Stimulated activated CD8-positive, alpha-beta memory T cell treated with anti-CD3 and anti-CD28 coated beads, Interleukin-12 subunit alpha, Interleukin-12 subunit beta, amount 100 ng/mL, for 24 hours (primary cell): Measurements from ENCODE around the gene KAZN.

Experiments used
- DNase-seq: peaks from one replicate; pipeline ENCODE4 v3.0.0-alpha.2; 2020; ENCODE audit errors: extremely low read depth

The KAZN gene

GRCh38 chr1:14647777-14648176, 49.3 kb downstream of the KAZN start:
- DNase-seq, result no peak

- no peak for DNase-seq
These were observed 49.9 kb downstream of the KAZN start for GRCh38 chr1:14648391-14648790.

DNA sequence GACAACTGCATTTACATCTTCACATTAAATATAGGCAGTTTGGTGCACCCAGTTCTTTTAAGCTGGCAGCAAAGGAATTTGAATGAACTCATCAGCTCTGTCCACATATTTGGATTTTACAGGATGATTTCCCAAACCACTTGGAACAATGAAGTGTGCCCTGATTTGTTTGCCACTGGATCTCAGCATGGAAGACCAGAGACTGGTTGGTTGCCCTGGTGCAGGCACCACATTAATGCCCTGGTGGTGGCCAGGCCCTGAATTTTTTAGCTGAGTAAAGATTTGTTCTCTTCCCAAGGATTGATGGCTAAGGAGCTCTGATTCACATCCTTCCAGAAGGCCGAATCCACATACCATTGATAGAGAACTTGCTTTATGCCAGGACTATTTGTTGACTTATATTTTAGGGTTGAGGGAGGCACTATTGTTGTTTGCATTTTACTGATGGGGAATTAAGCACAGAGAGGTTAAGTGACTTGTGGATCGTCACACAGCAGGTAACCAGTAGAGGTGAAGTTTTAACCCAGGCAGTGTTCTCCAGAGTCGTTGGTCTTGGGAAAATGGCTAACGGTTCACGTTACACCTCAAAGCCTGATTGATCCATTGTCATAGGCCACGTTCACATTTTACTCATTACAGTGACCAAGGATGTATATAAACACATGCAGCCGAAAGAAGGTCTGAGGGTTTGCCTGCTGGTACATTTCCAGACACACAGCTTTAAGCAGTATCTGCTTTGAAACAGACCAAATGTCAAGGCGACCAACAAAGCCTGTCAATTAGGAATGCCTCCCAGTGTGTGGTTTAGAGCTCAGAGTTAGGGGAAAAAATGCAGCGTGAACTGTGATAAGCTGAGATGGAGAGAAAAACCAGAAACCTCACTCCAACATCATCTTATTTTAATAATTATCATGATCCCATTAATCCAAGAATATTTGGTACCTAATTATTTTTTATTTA, 50.7 kb downstream of the KAZN start:
- DNase-seq, result no peak

DNA sequence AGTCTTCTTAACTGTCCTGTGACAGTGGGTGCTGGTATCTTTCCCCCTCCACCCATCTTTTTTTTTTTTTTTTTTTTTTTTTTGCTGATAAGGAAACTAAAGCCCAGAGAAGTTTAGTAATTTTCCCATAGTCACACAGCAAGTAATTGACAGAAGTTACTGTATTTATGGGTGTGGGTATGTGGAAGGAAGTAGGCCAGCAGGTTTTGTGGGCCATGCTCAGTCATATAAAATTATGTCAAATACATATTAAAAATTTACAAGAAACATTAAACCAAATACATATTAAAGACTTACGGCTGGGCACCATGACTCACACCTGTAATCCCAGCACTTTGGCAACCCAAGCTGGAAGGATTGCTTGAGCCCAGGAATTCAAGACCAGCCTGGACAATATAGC, 51.5 kb downstream of the KAZN start:
- DNase-seq, result no peak

DNA sequence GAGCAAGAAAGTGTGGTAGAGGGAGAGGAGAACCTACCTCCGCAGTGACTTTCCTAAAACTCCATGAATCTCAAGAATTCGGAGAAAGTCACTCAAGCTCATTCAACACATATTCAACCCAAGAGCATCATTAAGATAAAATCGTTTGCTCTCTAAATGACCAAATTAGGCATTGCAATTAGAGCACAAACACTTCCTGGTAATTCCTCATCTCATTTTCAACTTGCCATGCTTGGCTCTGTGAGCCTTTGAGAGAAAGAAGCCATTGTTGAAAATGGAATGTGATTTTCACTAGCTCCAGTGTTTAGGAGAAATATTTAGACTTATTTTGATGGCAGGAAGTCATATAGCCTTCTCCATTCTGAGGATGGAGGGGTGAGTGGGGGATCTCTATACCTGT, 52.5 kb downstream of the KAZN start:
- DNase-seq, result no peak

DNA sequence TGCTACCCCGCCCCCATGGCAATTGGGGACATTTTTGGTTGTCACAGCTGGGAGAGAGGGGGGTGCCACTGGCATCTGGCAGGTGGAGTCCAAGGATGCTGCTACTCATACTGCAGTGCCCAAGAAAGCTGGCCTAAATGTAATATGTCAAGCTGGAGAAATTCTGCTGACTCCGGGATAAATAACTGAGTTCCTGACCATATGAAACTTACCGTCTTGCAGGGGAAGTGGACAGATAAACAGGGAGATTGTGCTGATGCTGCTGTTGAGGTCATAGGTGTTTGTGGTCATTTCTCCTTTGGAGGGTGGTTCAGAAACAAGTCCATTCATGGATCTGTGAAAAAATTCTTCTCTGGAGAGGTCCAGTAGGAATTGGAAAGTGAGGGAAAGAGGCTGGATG, 54.4 kb downstream of the KAZN start:
- DNase-seq, result no peak

GRCh38 chr1:14653461-14653960, 55.0 kb downstream of the KAZN start:
- no peak for DNase-seq

DNA sequence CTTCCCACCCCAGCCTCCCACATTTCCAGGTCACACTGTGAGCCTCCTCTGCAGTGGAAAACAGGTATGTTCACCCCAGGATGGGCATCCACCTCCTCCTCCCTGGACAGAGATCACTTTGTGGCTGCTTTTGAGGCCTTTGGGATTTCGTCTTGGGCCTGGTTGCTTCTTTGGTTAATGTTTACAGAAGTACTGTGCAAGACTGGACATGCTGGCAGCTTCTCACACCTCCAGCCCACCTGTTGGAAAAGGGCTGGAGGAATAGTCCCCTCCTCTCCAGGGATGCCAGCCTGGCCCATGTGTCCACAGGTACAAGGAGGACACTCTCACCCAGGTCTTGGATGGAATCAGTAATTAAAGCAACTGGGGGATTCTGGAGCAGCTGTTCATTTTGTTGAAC, 56.1 kb downstream of the KAZN start:
- DNase-seq, result no peak

- no peak for DNase-seq
These were observed 56.9 kb downstream of the KAZN start for GRCh38 chr1:14655385-14655784.

GRCh38 chr1:14656384-14656937, 58.0 kb downstream of the KAZN start:
- DNase-seq, result no peak

- no peak for DNase-seq
These were observed 60.2 kb downstream of the KAZN start for GRCh38 chr1:14658642-14659041.

GRCh38 chr1:14659913-14660312, 61.4 kb downstream of the KAZN start:
- DNase-seq, result no peak

DNA sequence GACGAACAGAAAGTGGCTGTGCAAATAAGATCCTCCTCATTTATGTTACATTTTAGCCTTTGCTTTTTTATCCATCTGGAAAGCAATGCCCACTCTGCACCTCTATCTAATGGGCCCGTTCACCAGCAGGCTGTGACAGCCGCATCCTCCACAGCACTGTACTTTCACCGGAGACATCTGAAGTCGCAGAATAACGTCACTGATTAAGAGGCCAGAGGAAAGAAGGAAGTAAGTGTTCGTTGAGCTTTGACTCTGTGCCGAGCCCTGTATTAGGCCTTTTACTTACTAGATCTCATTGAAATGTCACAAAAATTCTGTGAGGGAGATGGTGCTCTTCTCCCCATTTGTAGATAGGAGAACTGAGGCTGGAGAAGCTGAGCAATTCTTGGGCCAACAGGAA, 62.3 kb downstream of the KAZN start:
- DNase-seq, result no peak

DNA sequence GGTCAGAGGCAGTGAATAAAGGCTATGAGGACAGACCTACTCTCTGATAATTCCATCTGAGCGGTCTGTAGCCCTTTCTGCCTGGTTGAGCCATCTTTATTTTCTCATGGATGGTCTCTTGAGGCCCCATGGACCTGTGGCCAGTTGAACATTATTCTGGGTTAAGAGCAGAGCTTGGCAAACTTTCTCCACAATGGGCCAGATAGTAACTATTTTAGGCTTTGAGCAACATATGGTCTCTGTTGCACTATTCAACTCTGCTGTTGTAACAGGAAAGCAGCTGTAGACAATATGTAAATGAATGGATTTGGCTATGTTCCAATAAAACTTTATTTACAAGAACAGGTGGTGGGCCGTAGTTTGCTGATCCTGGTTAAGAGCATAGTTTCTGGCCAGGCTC, 62.7 kb downstream of the KAZN start:
- DNase-seq, result no peak

GRCh38 chr1:14662116-14662515, 63.6 kb downstream of the KAZN start:
- DNase-seq, result no peak

DNA sequence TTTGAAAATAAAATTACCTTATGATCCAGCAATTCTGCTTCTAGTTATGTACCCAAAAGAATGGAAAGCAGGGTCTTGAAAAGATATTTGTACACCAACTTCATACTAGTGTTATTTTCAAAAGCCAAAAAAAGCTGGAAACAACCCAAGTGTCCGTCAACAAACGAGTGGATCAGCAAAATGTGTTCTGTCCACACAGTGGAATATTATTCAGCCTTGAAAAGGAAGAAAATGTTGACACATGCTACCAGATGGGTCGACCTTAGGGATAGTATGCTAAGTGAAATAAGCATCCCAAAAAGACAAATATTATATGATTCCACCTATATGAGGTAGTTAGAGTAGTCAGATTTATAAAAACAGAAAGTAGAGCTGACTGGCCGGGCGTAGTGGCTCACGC, 65.3 kb downstream of the KAZN start:
- no peak for DNase-seq

GRCh38 chr1:14666373-14666772, 67.9 kb downstream of the KAZN start:
- no peak for DNase-seq

DNA sequence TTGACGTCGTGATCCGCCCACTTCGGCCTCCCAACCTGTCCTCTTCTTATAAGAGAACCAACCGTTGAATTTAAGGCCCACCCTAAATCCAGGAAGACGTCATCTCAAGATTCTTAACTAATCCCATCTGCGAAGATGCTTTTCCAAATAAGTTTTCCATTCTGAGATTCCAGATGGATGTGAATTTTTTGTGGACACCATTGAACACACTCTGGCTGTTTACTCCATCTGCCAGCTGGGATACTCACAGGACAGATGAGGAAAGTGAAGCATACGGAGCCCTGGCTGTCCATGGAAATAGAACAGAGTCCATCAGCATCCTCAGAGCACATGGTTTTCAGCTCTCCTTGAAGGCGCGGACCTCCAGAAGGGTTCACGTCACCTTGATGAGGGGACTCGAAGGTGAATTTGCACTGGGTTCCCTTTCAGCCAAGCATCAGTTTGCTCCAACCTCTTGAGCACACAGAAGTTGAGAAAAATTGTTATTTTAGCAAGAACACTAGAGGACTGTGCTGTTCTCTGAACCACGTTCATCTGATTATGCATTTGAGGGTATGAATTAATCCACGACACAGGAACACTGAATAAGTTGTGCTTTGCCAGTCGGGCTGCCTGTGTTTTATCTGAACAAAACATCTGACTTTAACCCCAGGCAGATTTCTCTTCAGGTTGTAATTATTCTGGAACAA, 68.6 kb downstream of the KAZN start:
- no peak for DNase-seq

DNA sequence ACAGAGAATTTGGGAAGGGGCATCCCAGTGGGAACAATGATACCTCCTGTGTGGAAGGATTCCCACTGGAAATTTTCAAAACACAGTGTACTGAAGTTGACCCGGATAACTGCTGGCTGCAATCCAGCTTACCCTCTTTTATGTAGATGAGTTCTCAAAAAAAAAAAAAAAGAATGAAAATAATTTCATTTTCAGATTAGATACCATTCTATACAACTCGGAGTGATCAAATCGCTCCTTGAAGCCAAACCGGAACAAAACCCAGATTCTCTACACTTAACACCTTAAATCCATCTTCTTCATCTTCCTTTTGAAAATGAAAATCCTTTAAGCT, 69.1 kb downstream of the KAZN start:
- DNase-seq, result no peak

GRCh38 chr1:14668538-14668937, 70.1 kb downstream of the KAZN start:
- no peak for DNase-seq

GRCh38 chr1:14672005-14672404, 73.5 kb downstream of the KAZN start:
- DNase-seq, result no peak

DNA sequence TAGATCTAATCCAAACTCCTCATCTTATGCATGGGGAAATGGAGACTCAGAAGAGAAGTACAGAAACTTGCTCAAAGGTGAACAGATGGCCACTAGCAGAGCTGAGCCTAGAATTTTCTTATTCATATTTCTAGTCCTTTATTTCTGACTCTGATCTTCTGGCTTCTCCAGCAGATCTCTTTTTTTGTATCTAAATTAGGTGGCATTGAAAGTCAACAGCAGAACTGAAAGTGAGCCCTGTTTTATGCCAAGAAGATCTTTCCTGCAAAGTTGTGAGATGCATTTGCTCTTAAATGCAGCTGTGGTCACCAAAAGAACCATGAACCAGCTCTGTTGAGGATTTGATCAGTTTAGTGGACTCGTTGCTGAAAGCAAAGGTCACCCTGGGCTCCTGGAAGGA, 75.5 kb downstream of the KAZN start:
- no peak for DNase-seq

GRCh38 chr1:14676400-14676799, 77.9 kb downstream of the KAZN start:
- no peak for DNase-seq
